IMR-90 (cell line): Measurements from ENCODE around the gene UBR4. TPM values are rescaled to one million over a fixed set of nuclear protein-coding genes. Genes with fewer than 3 reads are reported as not detected.

Source experiments
- ATAC-seq: fragments of 200-7000 bp; cut with Tn5 transposase; 2 replicates; pipeline ENCODE4 v1.9.1; 2020; ENCODE audit warnings: low read depth, mild to moderate bottlenecking, moderate library complexity
- BruUV-seq: library from RNA; stranded (reverse); fragments of 400-500 nt; replicated peaks from 2 replicates; lab custom pipeline; 2021; lab: Mats Ljungman, UMichigan
- CTCF ChIA-PET: fragments of 300-600 bp; formaldehyde crosslinking; extraction: SDS; loops from one replicate; lab custom pipeline; 2021; ENCODE audit warnings: antibody characterized with exemption; lab: Yijun Ruan, JAX
- POLR2A ChIA-PET: fragments of 300-600 bp; sonication (Branson Sonifier 250); formaldehyde crosslinking; loops from one replicate; lab custom pipeline; 2022; ENCODE audit warnings: antibody characterized with exemption; ENCODE audit not compliant: unreplicated experiment; lab: Charles Lee
- DNase-seq: peaks from one replicate; pipeline ENCODE4 v3.0.0; 2013
- H2AFZ ChIP-seq: replicated peaks from 2 replicates; pipeline ENCODE3; 2013; ENCODE audit warnings: low read length, mild to moderate bottlenecking; ENCODE audit not compliant: poor library complexity
- H2AK5ac ChIP-seq: 2 replicates; pipeline ENCODE4 v1.6.1; 2013; ENCODE audit warnings: low read depth, low read length, inconsistent platforms
- H2AK9ac ChIP-seq: replicated peaks from 2 replicates; pipeline ENCODE3; 2013; ENCODE audit warnings: mild to moderate bottlenecking, low read depth, low read length, moderate library complexity; ENCODE audit not compliant: poor library complexity
- H2BK120ac ChIP-seq: 2 replicates; pipeline ENCODE4 v1.6.1; 2013; ENCODE audit warnings: low read depth, low read length, inconsistent platforms
- H2BK15ac ChIP-seq: 3 replicates; pipeline ENCODE4 v1.6.1; 2013; ENCODE audit warnings: low read depth, low read length, inconsistent platforms
- H2BK20ac ChIP-seq: 2 replicates; pipeline ENCODE4 v1.6.1; 2013; ENCODE audit warnings: low read depth, mild to moderate bottlenecking, inconsistent platforms, low read length, moderate library complexity
- H2BK5ac ChIP-seq: 2 replicates; pipeline ENCODE4 v1.6.1; 2013; ENCODE audit warnings: mild to moderate bottlenecking, low read depth, low read length, inconsistent platforms; ENCODE audit not compliant: poor library complexity, severe bottlenecking
- H3K14ac ChIP-seq: replicated peaks from 2 replicates; pipeline ENCODE4 v1.6.1; 2013; ENCODE audit warnings: low read depth, low read length, inconsistent platforms
- H3K18ac ChIP-seq: 2 replicates; pipeline ENCODE4 v1.6.1; 2013; ENCODE audit warnings: low read depth, low read length, control low read depth
- H3K23ac ChIP-seq: 2 replicates; pipeline ENCODE4 v1.6.1; 2013; ENCODE audit warnings: low read depth, low read length, inconsistent platforms
- H3K27ac ChIP-seq: 2 replicates; pipeline ENCODE4 v1.5.1; 2013; ENCODE audit warnings: mild to moderate bottlenecking, control low read depth, low read length; ENCODE audit not compliant: insufficient read depth
- H3K27me3 ChIP-seq: 2 replicates; pipeline ENCODE4 v1.6.1; 2013; ENCODE audit warnings: low read length; ENCODE audit not compliant: control insufficient read depth, insufficient read depth
- H3K36me3 ChIP-seq: 2 replicates; pipeline ENCODE4 v1.6.1; 2013; ENCODE audit warnings: low read length, mixed read lengths; ENCODE audit not compliant: control insufficient read depth, insufficient read depth
- H3K4ac ChIP-seq: 2 replicates; pipeline ENCODE4 v1.6.1; 2013; ENCODE audit warnings: low read depth, low read length, inconsistent platforms
- H3K4me1 ChIP-seq: 2 replicates; pipeline ENCODE4 v1.6.1; 2013; ENCODE audit warnings: low read length, mixed read lengths; ENCODE audit not compliant: control insufficient read depth, insufficient read depth
- H3K4me2 ChIP-seq: 2 replicates; pipeline ENCODE4 v1.6.1; 2013; ENCODE audit warnings: low read depth, mild to moderate bottlenecking, control low read depth, low read length, moderate library complexity
- H3K4me3 ChIP-seq: 2 replicates; pipeline ENCODE4 v1.5.1; 2013; ENCODE audit warnings: low read depth, mild to moderate bottlenecking, control low read depth, low read length, moderate library complexity; ENCODE audit not compliant: insufficient read depth
- H3K56ac ChIP-seq: 2 replicates; pipeline ENCODE4 v1.6.1; 2013; ENCODE audit warnings: low read length, inconsistent platforms; ENCODE audit not compliant: insufficient read depth; ENCODE audit errors: extremely low read depth
- H3K79me1 ChIP-seq, 2 experiments: 2 replicates each; pipeline ENCODE4 v1.6.1; 2013; ENCODE audit warnings: low read length in 2 of 2, inconsistent platforms in 1 of 2, low read depth in 1 of 2
- H3K9ac ChIP-seq: 2 replicates; pipeline ENCODE4 v1.6.1; 2013; ENCODE audit warnings: low read depth, low read length, control low read depth
- H3K9me1 ChIP-seq: 2 replicates; pipeline ENCODE4 v1.6.1; 2013; ENCODE audit warnings: low read length, inconsistent platforms; ENCODE audit not compliant: insufficient read depth
- H3K9me3 ChIP-seq: 2 replicates; pipeline ENCODE4 v1.6.1; 2013; ENCODE audit warnings: low read length; ENCODE audit not compliant: control insufficient read depth, insufficient read depth
- H4K20me1 ChIP-seq: 2 replicates; pipeline ENCODE4 v1.6.1; 2013; ENCODE audit warnings: low read length, inconsistent platforms; ENCODE audit not compliant: insufficient read depth
- H4K5ac ChIP-seq: 2 replicates; pipeline ENCODE4 v1.6.1; 2013; ENCODE audit warnings: mild to moderate bottlenecking, low read depth, low read length, control low read depth
- H4K8ac ChIP-seq, 2 experiments: 2 replicates each; pipeline ENCODE4 v1.6.1; 2013; ENCODE audit warnings: low read depth in 2 of 2, low read length in 2 of 2, control low read depth in 1 of 2, inconsistent platforms in 1 of 2
- H4K91ac ChIP-seq: 2 replicates; pipeline ENCODE4 v1.6.1; 2013; ENCODE audit warnings: low read depth, low read length, inconsistent platforms; ENCODE audit not compliant: insufficient read depth
- WGBS, 2 experiments: methylation state at CpG; one replicate each; pipeline versions ENCODE4 v1.1.5 to v1.1.7; 2013; ENCODE audit warnings: missing lambda C conversion rate in 2 of 2; ENCODE audit not compliant: insufficient read length in 1 of 2; ENCODE audit errors: extremely low coverage in 2 of 2; 5-methylcytosine and 5-hydroxymethylcytosine counted together
- dilution Hi-C: fragments of 300-500 bp; cut with HindIII; formaldehyde crosslinking; loops from one replicate; pipeline ENCODE4 v1.14.3; 2018; ENCODE audit warnings: low sequenced_read_pairs; ENCODE audit not compliant: unreplicated experiment
- in situ Hi-C: fragments of 300-500 bp; cut with MboI; formaldehyde crosslinking; loops from 3 replicates; pipeline ENCODE4 v1.14.3; 2019; ENCODE audit warnings: low sequenced_read_pairs, inconsistent platforms, mixed read lengths
- intact Hi-C: fragments of 100-400 bp; cut with micrococcal nuclease; formaldehyde crosslinking; loops from 2 replicates; pipeline ENCODE4 v1.10.0; 2022
- polyA plus RNA-seq, 3 experiments: library from polyadenylated mRNA; depleted of rRNA; stranded (reverse); fragments of >200 nt; gene quantifications; 2 replicates each; pipeline ENCODE4 v1.2.3, GENCODE V29; 2012; ENCODE audit warnings: low replicate concordance in 1 of 3
- total RNA-seq: library from RNA; depleted of rRNA; stranded (reverse); fragments of >200 nt; gene quantifications from 2 replicates; pipeline ENCODE4 v1.2.3, GENCODE V29; 2012
- TF ChIP-seq, protein P1 (sequence below): fragments of 150-350 bp; IDR thresholded peaks from 2 replicates; pipeline ENCODE4 v1.6.1; 2017; ENCODE audit warnings: mild to moderate bottlenecking, antibody characterized with exemption, low read length, low read depth

Gene UBR4
- total and polyA plus RNA-seq, 2 of the 4 experiments (the other 2 are of a cell fraction): 87.8 to 121 TPM

DNA sequence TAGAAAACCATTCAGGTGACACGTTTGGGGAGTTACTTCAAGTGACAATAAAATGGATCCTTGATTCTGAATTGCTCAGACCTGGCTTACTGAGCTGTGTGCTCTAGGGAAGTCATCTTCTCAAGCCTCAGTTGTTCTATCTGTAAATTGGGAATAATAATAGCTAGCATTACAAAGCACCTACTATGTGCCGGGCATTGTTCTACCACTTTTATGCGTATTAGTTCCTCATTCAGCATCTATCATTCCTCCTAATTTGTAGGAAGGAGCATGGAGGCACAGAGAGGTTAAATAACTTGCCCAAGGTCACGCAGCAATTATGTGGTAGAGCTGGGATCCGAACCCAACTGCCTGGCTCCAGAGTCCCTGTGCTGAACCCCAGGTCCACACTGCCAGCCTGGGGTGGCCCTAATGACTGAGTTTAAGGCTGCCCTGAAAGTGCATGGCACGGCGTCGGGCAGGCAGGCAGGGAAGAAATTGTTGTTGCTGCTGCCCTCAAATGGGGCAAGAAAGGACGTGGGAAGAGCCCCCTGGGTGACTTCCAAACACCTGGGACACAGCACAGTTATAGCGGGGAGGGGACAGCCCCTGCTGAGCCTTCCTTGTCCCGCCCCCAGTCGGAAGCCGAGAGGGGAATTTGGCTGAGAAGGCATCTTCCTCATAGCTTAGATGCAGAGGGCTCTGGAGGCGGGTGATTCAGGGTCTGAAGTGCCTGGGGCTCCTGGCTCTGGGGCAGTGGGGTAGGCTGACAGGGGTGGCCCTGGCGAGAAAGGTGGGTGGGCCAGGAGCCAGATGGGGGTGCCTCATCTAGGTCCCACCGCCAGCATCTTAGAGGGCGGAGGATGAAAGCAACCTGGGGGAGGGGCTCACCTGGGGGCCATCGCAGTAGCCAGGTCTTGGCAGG, 167.1 kb downstream of the UBR4 start:
- Histone ChIP-seq H3K4me3 (no peak overlapping the region), H3K9me3 (no peaks in the 10 kb centered on the region), H4K8ac (no peak overlapping the region), H3K27me3 (peaks cover 44% of the 10 kb centered on the region), H2BK5ac (no peak overlapping the region), H2BK20ac (no peak overlapping the region), H4K5ac (no peak overlapping the region), H3K23ac (no peak overlapping the region), H2AK5ac (no peak overlapping the region), H3K14ac (no peak overlapping the region), H3K79me1 (no peaks in the 10 kb centered on the region), H4K91ac (no peak overlapping the region), H2BK15ac (no peak overlapping the region), H2AK9ac (no peak overlapping the region), H2AFZ (no peak overlapping the region), H4K20me1 (no peaks in the 10 kb centered on the region), H3K4me2 (no peak overlapping the region), H3K18ac (no peak overlapping the region), H3K36me3 (no peaks in the 10 kb centered on the region), H3K9ac (no peak overlapping the region), H3K9me1 (no peaks in the 10 kb centered on the region), H3K4ac (no peak overlapping the region), H3K56ac (no peak overlapping the region), H3K4me1 (no peaks in the 10 kb centered on the region), H2BK120ac (no peak overlapping the region), H3K27ac (no peak overlapping the region)
- TF ChIP-seq, protein P1, sequence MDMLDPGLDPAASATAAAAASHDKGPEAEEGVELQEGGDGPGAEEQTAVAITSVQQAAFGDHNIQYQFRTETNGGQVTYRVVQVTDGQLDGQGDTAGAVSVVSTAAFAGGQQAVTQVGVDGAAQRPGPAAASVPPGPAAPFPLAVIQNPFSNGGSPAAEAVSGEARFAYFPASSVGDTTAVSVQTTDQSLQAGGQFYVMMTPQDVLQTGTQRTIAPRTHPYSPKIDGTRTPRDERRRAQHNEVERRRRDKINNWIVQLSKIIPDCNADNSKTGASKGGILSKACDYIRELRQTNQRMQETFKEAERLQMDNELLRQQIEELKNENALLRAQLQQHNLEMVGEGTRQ: no peak
- in situ Hi-C loops (no loop called here), intact Hi-C loops (no loop called here), dilution Hi-C loops (no loop called here)
- 67% methylated on average over 2 of the region's 18 CpGs; no CpG with 5 or more reads in 1 of the 2 experiments for WGBS, 2 experiments
- DNase-seq: no peak
- ChIA-PET POLR2A (no interaction called here), CTCF (no interaction called here)
- ATAC-seq: no peak
- BruUV-seq: no TSS peak
